GM23338 (cell line): ENCODE data around the gene TTC16. TPM values are rescaled to one million over a fixed set of nuclear protein-coding genes. Genes with fewer than 3 reads are reported as not detected.
A peak's percentile ranks its signal among the peaks of the same experiment; 100 is the strongest.

ENCODE experiments used
- ATAC-seq: fragments of 200-7000 bp; cut with Tn5 transposase; 3 replicates; pipeline ENCODE4 v1.9.1; 2020
- DNase-seq: peaks from one replicate; pipeline ENCODE4 v3.0.0-alpha.2; 2015; ENCODE audit warnings: low spot score
- H2AFZ ChIP-seq: fragments of 200-600 bp; sonication (generic); 2 replicates; pipeline ENCODE4 v1.8.0; 2016; ENCODE audit warnings: antibody characterized with exemption, mild to moderate bottlenecking, moderate library complexity
- H3F3A ChIP-seq: fragments of 200-600 bp; sonication (generic); replicated peaks from 2 replicates; pipeline ENCODE4 v1.8.0; 2017; ENCODE audit warnings: antibody characterized with exemption, mixed run types, low read depth
- H3K27ac ChIP-seq: fragments of 200-600 bp; sonication (generic); 2 replicates; pipeline ENCODE4 v1.6.1; 2016; ENCODE audit warnings: low read depth
- H3K27me3 ChIP-seq: fragments of 200-600 bp; sonication (generic); 2 replicates; pipeline ENCODE4 v1.8.0; 2016; ENCODE audit warnings: mild to moderate bottlenecking, mixed run types, moderate library complexity; ENCODE audit not compliant: insufficient read depth
- H3K36me3 ChIP-seq: fragments of 200-600 bp; sonication (generic); 2 replicates; pipeline ENCODE4 v1.8.0; 2016; ENCODE audit warnings: mild to moderate bottlenecking; ENCODE audit not compliant: insufficient read depth
- H3K4me1 ChIP-seq: fragments of 200-600 bp; sonication (generic); 2 replicates; pipeline ENCODE4 v1.8.0; 2016; ENCODE audit warnings: mild to moderate bottlenecking, moderate library complexity; ENCODE audit not compliant: insufficient read depth
- H3K4me2 ChIP-seq: fragments of 200-600 bp; sonication (generic); 2 replicates; pipeline ENCODE4 v1.7.1; 2017; ENCODE audit warnings: mixed run types
- H3K4me3 ChIP-seq: fragments of 200-600 bp; sonication (generic); 2 replicates; pipeline ENCODE4 v1.6.1; 2016; ENCODE audit warnings: mixed run types
- H3K79me2 ChIP-seq: fragments of 200-600 bp; sonication (generic); replicated peaks from 2 replicates; pipeline ENCODE4 v1.8.0; 2017; ENCODE audit warnings: mild to moderate bottlenecking; ENCODE audit not compliant: insufficient read depth
- H3K9me2 ChIP-seq: fragments of 200-600 bp; sonication (generic); 2 replicates; pipeline ENCODE4 v1.8.0; 2017; ENCODE audit not compliant: insufficient read depth
- H4K20me1 ChIP-seq: fragments of 200-600 bp; sonication (generic); replicated peaks from 2 replicates; pipeline ENCODE4 v1.8.0; 2017; ENCODE audit warnings: mild to moderate bottlenecking; ENCODE audit not compliant: insufficient read depth
- H3K27ac Mint-ChIP-seq: 2 replicates; pipeline ENCODE4 v1.8.0; 2020; ENCODE audit warnings: inconsistent platforms, mild to moderate bottlenecking, moderate library complexity, mixed read lengths
- H3K27me3 Mint-ChIP-seq: 3 replicates; pipeline ENCODE4 v1.8.0; 2022; ENCODE audit warnings: low read depth, mild to moderate bottlenecking, moderate library complexity, mixed read lengths, inconsistent platforms; ENCODE audit not compliant: insufficient read depth, poor library complexity
- H3K36me3 Mint-ChIP-seq: 3 replicates; pipeline ENCODE4 v1.8.0; 2021; ENCODE audit warnings: low read depth, mild to moderate bottlenecking, inconsistent platforms, moderate library complexity, mixed read lengths
- H3K4me1 Mint-ChIP-seq: 3 replicates; pipeline ENCODE4 v1.8.0; 2020; ENCODE audit warnings: mild to moderate bottlenecking, inconsistent platforms, mixed read lengths
- H3K4me3 Mint-ChIP-seq: 3 replicates; pipeline ENCODE4 v1.8.0; 2021; ENCODE audit warnings: moderate library complexity, mild to moderate bottlenecking, inconsistent platforms, mixed read lengths
- H3K9me3 Mint-ChIP-seq: 3 replicates; pipeline ENCODE4 v1.8.0; 2020; ENCODE audit warnings: moderate library complexity, mild to moderate bottlenecking, inconsistent platforms, mixed read lengths
- CREB1 ChIP-seq: fragments of 250-450 bp; sonication (Bioruptor Pico); IDR thresholded peaks from 2 replicates; pipeline ENCODE4 v1.5.0; 2020; ENCODE audit warnings: low read depth, mild to moderate bottlenecking, moderate library complexity
- EZH2phosphoT487 ChIP-seq: fragments of 200-600 bp; sonication (generic); IDR thresholded peaks from one replicate; pipeline ENCODE4 v1.8.1; 2018; ENCODE audit warnings: antibody characterized with exemption; ENCODE audit not compliant: unreplicated experiment
- JUNB ChIP-seq: IDR thresholded peaks from one replicate; pipeline ENCODE4 v1.6.1; 2016; ENCODE audit warnings: antibody characterized with exemption; ENCODE audit not compliant: unreplicated experiment
- NANOG ChIP-seq: IDR thresholded peaks from 2 replicates; pipeline ENCODE4 v1.6.1; 2016; ENCODE audit warnings: antibody characterized with exemption, borderline replicate concordance
- POLR2AphosphoS5 ChIP-seq: IDR thresholded peaks from 2 replicates; pipeline ENCODE4 v1.6.1; 2016; ENCODE audit warnings: antibody characterized with exemption, low read depth
- STAT1 ChIP-seq: IDR thresholded peaks from one replicate; pipeline ENCODE4 v1.6.1; 2016; ENCODE audit warnings: antibody characterized with exemption; ENCODE audit not compliant: unreplicated experiment
- ZNF114 ChIP-seq: fragments of 250-450 bp; sonication (Bioruptor Pico); IDR thresholded peaks from 2 replicates; pipeline ENCODE4 v1.5.0; 2020; ENCODE audit warnings: mild to moderate bottlenecking, moderate library complexity
- ZNF331 ChIP-seq: fragments of 250-450 bp; sonication (Bioruptor Pico); IDR thresholded peaks from 2 replicates; pipeline ENCODE4 v1.5.0; 2020; ENCODE audit warnings: low read depth, mild to moderate bottlenecking, moderate library complexity
- polyA plus RNA-seq: library from polyadenylated mRNA; unstranded; fragments of >200 nt; fragmentation: Nextera tagmentation; extraction: Ambion mirVana; gene quantifications from 2 replicates; pipeline ENCODE4 v1.2.1, GENCODE V29; 2016
- total RNA-seq: library from RNA; depleted of rRNA; stranded (reverse); fragments of >200 nt; shearing (Covaris generic); gene quantifications from 2 replicates; pipeline ENCODE4 v1.2.3, GENCODE V29; 2014
- TF ChIP-seq, protein P1 (sequence below): IDR thresholded peaks from one replicate; pipeline ENCODE4 v1.6.1; 2018; ENCODE audit warnings: antibody characterized with exemption; ENCODE audit not compliant: unreplicated experiment
- TF ChIP-seq, protein P2 (sequence below), 2 experiments: fragments of 200-600 bp in 1 of 2; sonication (generic) in 1 of 2; conservative IDR thresholded peaks; 2 replicates each; pipeline versions ENCODE4 v1.5.1 to v1.6.1; 2016 to 2017; ENCODE audit warnings: antibody characterized with exemption in 2 of 2, low read depth in 2 of 2, mild to moderate bottlenecking in 2 of 2, moderate library complexity in 1 of 2
- TF ChIP-seq, protein P3 (sequence below): IDR thresholded peaks from 2 replicates; pipeline ENCODE4 v1.6.1; 2016; ENCODE audit warnings: antibody characterized with exemption

TTC16 gene
- total and polyA plus RNA-seq, 2 experiments from 2014 or later: not detected

DNA sequence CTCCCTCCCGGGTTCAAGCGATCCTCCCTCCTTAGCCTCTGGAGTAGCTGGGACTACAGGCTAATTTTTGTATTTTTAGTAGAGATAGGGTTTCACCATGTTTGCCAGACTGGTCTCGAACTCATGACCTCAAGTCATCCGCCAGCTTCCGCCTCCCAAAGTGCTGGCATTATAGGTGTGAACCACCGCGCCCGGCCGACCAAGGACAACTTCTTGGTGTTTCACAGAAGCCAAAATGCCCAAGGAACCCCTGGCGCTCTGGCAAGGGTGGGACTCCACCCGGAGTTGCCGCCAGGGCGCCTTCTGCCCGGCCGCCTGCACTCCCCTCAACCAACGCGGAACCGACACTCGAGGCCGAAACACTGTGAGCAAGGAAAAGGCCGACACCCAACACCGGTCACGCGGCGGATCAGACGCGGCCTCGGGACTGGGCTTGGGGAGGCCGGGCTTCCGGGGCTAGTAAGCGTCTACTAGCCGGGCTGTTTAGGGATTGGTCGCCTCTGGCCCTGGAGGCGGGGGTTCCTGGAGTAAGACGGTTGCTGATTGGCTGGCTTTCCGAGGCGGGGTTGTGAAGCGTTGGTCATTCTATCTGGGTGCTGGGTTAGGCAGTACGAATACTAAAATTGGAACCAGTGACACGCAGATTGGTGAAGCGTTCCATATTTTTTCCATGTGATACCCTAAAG is 16.8 kb upstream of the TTC16 start:
- Mint-ChIP-seq H3K27me3 (peaks cover 6% of the 10 kb centered on the region), H3K4me3 (peak overlapping the region; percentile 78), H3K36me3 (no peaks in the 10 kb centered on the region), H3K27ac (peak overlapping the region; percentile 39; the same call in 1 of the 2 replicates), H3K4me1 (peaks cover 2% of the 10 kb centered on the region; the same call in 2 of the 3 replicates), H3K9me3 (no peaks in the 10 kb centered on the region; the same call in 1 of the 3 replicates)
- no peak overlapping the region for H3K27ac ChIP-seq
- H3K9me2 ChIP-seq: no peaks in the 10 kb centered on the region
- no peaks in the 10 kb centered on the region; the same call in 1 of the 2 replicates for H3F3A ChIP-seq
- TF ChIP-seq CREB1 (CRISPR knock-in tag) (peak; percentile 50; the same call in 1 of the 2 replicates), POLR2AphosphoS5 (peak; percentile 95)
- TF ChIP-seq, protein P1, sequence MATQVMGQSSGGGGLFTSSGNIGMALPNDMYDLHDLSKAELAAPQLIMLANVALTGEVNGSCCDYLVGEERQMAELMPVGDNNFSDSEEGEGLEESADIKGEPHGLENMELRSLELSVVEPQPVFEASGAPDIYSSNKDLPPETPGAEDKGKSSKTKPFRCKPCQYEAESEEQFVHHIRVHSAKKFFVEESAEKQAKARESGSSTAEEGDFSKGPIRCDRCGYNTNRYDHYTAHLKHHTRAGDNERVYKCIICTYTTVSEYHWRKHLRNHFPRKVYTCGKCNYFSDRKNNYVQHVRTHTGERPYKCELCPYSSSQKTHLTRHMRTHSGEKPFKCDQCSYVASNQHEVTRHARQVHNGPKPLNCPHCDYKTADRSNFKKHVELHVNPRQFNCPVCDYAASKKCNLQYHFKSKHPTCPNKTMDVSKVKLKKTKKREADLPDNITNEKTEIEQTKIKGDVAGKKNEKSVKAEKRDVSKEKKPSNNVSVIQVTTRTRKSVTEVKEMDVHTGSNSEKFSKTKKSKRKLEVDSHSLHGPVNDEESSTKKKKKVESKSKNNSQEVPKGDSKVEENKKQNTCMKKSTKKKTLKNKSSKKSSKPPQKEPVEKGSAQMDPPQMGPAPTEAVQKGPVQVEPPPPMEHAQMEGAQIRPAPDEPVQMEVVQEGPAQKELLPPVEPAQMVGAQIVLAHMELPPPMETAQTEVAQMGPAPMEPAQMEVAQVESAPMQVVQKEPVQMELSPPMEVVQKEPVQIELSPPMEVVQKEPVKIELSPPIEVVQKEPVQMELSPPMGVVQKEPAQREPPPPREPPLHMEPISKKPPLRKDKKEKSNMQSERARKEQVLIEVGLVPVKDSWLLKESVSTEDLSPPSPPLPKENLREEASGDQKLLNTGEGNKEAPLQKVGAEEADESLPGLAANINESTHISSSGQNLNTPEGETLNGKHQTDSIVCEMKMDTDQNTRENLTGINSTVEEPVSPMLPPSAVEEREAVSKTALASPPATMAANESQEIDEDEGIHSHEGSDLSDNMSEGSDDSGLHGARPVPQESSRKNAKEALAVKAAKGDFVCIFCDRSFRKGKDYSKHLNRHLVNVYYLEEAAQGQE: no peak
- H3K4me3 ChIP-seq: peak overlapping the region; percentile 47
- H3K79me2 ChIP-seq: no peaks in the 10 kb centered on the region
- H2AFZ ChIP-seq: no peak overlapping the region; the same call in 1 of the 2 replicates
- no peaks in the 10 kb centered on the region for H3K27me3 ChIP-seq
- DNase-seq (peak; percentile 98), ATAC-seq (peak; percentile 99)
- peak overlapping the region; percentile 58; the same call in 1 of the 2 replicates for H3K4me2 ChIP-seq
- H3K36me3 ChIP-seq: no peaks in the 10 kb centered on the region
- H3K4me1 ChIP-seq: no peaks in the 10 kb centered on the region
- no peaks in the 10 kb centered on the region for H4K20me1 ChIP-seq

DNA sequence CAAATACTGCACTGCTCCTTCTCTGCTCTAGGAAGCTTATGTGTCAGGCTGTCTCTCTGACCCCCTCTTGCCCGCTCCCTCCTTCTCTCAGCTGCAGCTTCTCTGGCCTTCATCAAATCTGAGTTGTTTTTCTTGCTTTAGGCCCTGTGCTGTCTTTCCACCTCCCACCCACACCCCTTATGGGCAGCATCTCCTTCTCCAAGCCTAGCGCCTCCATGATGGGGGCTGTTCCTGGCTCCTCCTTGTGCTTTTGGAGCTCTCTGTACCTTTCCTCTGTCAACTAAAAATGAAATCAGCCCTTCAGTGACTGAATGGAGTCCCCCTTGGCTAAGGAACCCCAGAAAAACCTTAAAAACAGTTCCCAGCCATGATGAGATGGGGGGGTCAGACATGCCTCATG is 15.7 kb upstream of the TTC16 start:
- Mint-ChIP-seq H3K4me3 (no peak overlapping the region; the same call in 2 of the 3 replicates), H3K36me3 (no peaks in the 10 kb centered on the region), H3K4me1 (peaks cover 2% of the 10 kb centered on the region; the same call in 2 of the 3 replicates), H3K9me3 (no peaks in the 10 kb centered on the region; the same call in 1 of the 3 replicates), H3K27ac (no peak overlapping the region), H3K27me3 (peaks cover 4% of the 10 kb centered on the region)
- H3K79me2 ChIP-seq: no peaks in the 10 kb centered on the region
- H2AFZ ChIP-seq: 0 out of 2 replicates have a peak overlapping the region, but pooled peaks have one; percentile 38
- no peaks in the 10 kb centered on the region for H3K36me3 ChIP-seq
- no peak for TF ChIP-seq CREB1 (CRISPR knock-in tag)
- no peak for TF ChIP-seq STAT1
- no peak for TF ChIP-seq EZH2phosphoT487
- TF ChIP-seq NANOG: no peak
- TF ChIP-seq, protein P2, sequence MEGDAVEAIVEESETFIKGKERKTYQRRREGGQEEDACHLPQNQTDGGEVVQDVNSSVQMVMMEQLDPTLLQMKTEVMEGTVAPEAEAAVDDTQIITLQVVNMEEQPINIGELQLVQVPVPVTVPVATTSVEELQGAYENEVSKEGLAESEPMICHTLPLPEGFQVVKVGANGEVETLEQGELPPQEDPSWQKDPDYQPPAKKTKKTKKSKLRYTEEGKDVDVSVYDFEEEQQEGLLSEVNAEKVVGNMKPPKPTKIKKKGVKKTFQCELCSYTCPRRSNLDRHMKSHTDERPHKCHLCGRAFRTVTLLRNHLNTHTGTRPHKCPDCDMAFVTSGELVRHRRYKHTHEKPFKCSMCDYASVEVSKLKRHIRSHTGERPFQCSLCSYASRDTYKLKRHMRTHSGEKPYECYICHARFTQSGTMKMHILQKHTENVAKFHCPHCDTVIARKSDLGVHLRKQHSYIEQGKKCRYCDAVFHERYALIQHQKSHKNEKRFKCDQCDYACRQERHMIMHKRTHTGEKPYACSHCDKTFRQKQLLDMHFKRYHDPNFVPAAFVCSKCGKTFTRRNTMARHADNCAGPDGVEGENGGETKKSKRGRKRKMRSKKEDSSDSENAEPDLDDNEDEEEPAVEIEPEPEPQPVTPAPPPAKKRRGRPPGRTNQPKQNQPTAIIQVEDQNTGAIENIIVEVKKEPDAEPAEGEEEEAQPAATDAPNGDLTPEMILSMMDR (conservative IDR thresholded peaks at IDR 0.05; ENCODE audit: low read depth in 2 of 2): no peak
- no peak for TF ChIP-seq JUNB
- TF ChIP-seq, protein P3, sequence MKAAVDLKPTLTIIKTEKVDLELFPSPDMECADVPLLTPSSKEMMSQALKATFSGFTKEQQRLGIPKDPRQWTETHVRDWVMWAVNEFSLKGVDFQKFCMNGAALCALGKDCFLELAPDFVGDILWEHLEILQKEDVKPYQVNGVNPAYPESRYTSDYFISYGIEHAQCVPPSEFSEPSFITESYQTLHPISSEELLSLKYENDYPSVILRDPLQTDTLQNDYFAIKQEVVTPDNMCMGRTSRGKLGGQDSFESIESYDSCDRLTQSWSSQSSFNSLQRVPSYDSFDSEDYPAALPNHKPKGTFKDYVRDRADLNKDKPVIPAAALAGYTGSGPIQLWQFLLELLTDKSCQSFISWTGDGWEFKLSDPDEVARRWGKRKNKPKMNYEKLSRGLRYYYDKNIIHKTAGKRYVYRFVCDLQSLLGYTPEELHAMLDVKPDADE: no peak
- no peak for TF ChIP-seq POLR2AphosphoS5
- TF ChIP-seq, protein P1: no peak
- TF ChIP-seq ZNF114 (CRISPR knock-in tag): no peak
- no peak for TF ChIP-seq ZNF331 (CRISPR knock-in tag)
- no peaks in the 10 kb centered on the region for H4K20me1 ChIP-seq
- H3K4me1 ChIP-seq: no peaks in the 10 kb centered on the region
- H3K27me3 ChIP-seq: no peaks in the 10 kb centered on the region
- no peak overlapping the region for H3K4me3 ChIP-seq
- H3F3A ChIP-seq: no peaks in the 10 kb centered on the region; the same call in 1 of the 2 replicates
- DNase-seq: no peak
- no peak overlapping the region for H3K4me2 ChIP-seq
- no peak overlapping the region for H3K27ac ChIP-seq
- ATAC-seq: no peak
- no peaks in the 10 kb centered on the region for H3K9me2 ChIP-seq
